Midbrain (tissue), 1 donor: Measurements from ENCODE around the gene SYT1.

Source experiments
- DNase-seq: peaks from one replicate; lab custom pipeline; 2025; lab: John Stamatoyannopoulos, UW

SYT1 gene

GRCh38 chr12:79294590-79294989, 430.0 kb downstream of the SYT1 start:
- no peak for DNase-seq

- no peak for DNase-seq
Observed at GRCh38 chr12:79295572-79295971, 431.0 kb downstream of the SYT1 start.

GRCh38 chr12:79296133-79296532, 431.6 kb downstream of the SYT1 start:
- DNase-seq = no peak

GRCh38 chr12:79296871-79297270, 432.3 kb downstream of the SYT1 start:
- DNase-seq = no peak

GRCh38 chr12:79298506-79298905, 433.9 kb downstream of the SYT1 start:
- no peak for DNase-seq

- no peak for DNase-seq
Observed at GRCh38 chr12:79299447-79300198, 435.0 kb downstream of the SYT1 start.

- no peak for DNase-seq
Observed at GRCh38 chr12:79300199-79300568, 435.6 kb downstream of the SYT1 start.

- DNase-seq = no peak
Observed at GRCh38 chr12:79301181-79301580, 436.6 kb downstream of the SYT1 start.

GRCh38 chr12:79302162-79302814, 437.7 kb downstream of the SYT1 start:
- DNase-seq = no peak

GRCh38 chr12:79307340-79307739, 442.8 kb downstream of the SYT1 start:
- no peak for DNase-seq

GRCh38 chr12:79309039-79309438, 444.5 kb downstream of the SYT1 start:
- DNase-seq = no peak

- DNase-seq = no peak
Observed at GRCh38 chr12:79317179-79317847, 452.7 kb downstream of the SYT1 start.

- no peak for DNase-seq
Observed at GRCh38 chr12:79322905-79323304, 458.3 kb downstream of the SYT1 start.

- DNase-seq = no peak
Observed at GRCh38 chr12:79324571-79324970, 460.0 kb downstream of the SYT1 start.

- no peak for DNase-seq
Observed at GRCh38 chr12:79326222-79326621, 461.6 kb downstream of the SYT1 start.

GRCh38 chr12:79326663-79327062, 462.1 kb downstream of the SYT1 start:
- DNase-seq = no peak

- no peak for DNase-seq
Observed at GRCh38 chr12:79327465-79327864, 462.9 kb downstream of the SYT1 start.

GRCh38 chr12:79329933-79330332, 465.4 kb downstream of the SYT1 start:
- no peak for DNase-seq

GRCh38 chr12:79331870-79332269, 467.3 kb downstream of the SYT1 start:
- DNase-seq = no peak

GRCh38 chr12:79333144-79333543, 468.6 kb downstream of the SYT1 start:
- DNase-seq = no peak

GRCh38 chr12:79337662-79338290, 473.2 kb downstream of the SYT1 start:
- no peak for DNase-seq
